ENCODE data around the gene C1QA. TPM values are rescaled to one million over a fixed set of nuclear protein-coding genes. Genes with fewer than 3 reads are reported as not detected.

Gene C1QA
- total RNA-seq, 1 experiment from 2014 or later: not detected

DNA sequence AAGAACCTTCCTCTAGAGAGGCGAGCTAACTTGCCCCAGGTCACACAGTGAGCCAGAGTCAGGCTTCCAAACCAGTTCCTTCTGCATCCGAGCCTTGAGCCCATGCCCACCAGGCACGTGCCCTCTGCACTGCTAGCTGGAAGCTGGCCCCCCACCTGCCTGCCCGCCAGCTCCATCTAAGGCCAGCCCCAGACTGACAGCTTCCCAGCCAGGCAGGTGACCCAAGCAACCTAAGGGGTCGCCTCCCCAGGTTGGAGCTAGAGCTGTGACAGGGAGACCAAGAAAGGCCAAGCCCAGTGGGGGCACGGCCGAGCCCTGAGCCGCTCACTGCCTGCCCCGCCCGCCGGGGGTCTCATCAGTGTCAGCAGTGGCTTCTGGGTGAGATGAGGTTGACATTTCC lies 19.9 kb upstream of the C1QA start:
- H3K4me3 ChIP-seq: no peak overlapping the region
- no peaks in the 10 kb centered on the region for H3K9me2 ChIP-seq (ENCODE audit: insufficient read depth)
- no peaks in the 10 kb centered on the region for H3K4me1 ChIP-seq (replicated peaks; ENCODE audit: insufficient read depth)
- CTCF ChIA-PET: no interaction called here
- TF ChIP-seq EZH2 (IDR thresholded peaks at IDR 0.05; ENCODE audit: low read depth): no peak
- TF ChIP-seq, protein P1, sequence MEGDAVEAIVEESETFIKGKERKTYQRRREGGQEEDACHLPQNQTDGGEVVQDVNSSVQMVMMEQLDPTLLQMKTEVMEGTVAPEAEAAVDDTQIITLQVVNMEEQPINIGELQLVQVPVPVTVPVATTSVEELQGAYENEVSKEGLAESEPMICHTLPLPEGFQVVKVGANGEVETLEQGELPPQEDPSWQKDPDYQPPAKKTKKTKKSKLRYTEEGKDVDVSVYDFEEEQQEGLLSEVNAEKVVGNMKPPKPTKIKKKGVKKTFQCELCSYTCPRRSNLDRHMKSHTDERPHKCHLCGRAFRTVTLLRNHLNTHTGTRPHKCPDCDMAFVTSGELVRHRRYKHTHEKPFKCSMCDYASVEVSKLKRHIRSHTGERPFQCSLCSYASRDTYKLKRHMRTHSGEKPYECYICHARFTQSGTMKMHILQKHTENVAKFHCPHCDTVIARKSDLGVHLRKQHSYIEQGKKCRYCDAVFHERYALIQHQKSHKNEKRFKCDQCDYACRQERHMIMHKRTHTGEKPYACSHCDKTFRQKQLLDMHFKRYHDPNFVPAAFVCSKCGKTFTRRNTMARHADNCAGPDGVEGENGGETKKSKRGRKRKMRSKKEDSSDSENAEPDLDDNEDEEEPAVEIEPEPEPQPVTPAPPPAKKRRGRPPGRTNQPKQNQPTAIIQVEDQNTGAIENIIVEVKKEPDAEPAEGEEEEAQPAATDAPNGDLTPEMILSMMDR (conservative IDR thresholded peaks at IDR 0.05): no peak
- no peaks in the 10 kb centered on the region for H3K9me3 ChIP-seq (ENCODE audit: insufficient read depth, low read depth)
- H3K27ac ChIP-seq: no peak overlapping the region
- no peaks in the 10 kb centered on the region for H3K79me2 ChIP-seq (ENCODE audit: low read depth)
- BruUV-seq (replicated peaks): no TSS peak
- no peak for DNase-seq
- intact Hi-C loops (cut with micrococcal nuclease; ENCODE audit: unreplicated experiment): no loop called here
- no peaks in the 10 kb centered on the region for H3K36me3 ChIP-seq (ENCODE audit: low read depth)
- no peaks in the 10 kb centered on the region for H3F3A ChIP-seq (ENCODE audit: insufficient read depth, low read depth)
- H2AFZ ChIP-seq: no peak overlapping the region
- no peaks in the 10 kb centered on the region for H4K20me1 ChIP-seq (ENCODE audit: insufficient read depth)
- H3K4me2 ChIP-seq: no peak overlapping the region
- peaks cover 84% of the 10 kb centered on the region for H3K27me3 ChIP-seq (ENCODE audit: insufficient read depth, low read depth)
- POLR2A ChIA-PET (ENCODE audit: unreplicated experiment): no interaction called here

DNA sequence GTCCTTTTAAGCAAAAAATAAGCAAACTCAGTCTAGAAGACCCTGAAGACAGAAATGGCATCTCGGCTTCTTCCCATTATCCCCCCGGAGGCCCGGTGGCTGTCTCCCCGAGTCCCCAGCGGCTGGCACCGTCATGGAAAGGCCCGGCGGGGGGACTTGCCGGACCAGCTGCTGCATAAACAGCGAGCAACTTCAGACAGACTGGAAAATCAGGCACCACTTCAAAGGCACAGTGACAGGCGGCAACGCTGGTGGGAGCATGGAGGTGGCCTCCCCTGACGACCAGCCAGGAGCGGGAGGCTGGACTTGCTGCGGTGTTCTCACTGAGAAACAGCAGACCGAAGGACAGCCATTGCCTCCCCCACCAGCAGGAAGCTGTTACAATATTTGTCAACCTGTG lies 18.4 kb upstream of the C1QA start:
- no peak overlapping the region for H3K4me3 ChIP-seq
- ChIA-PET CTCF (no interaction called here), POLR2A (ENCODE audit: unreplicated experiment) (no interaction called here)
- H2AFZ ChIP-seq: no peak overlapping the region
- H3K27me3 ChIP-seq (ENCODE audit: insufficient read depth, low read depth): peaks cover 93% of the 10 kb centered on the region
- H3F3A ChIP-seq (ENCODE audit: insufficient read depth, low read depth): no peaks in the 10 kb centered on the region
- H3K27ac ChIP-seq: no peak overlapping the region
- no peaks in the 10 kb centered on the region for H3K9me3 ChIP-seq (ENCODE audit: insufficient read depth, low read depth)
- H3K4me2 ChIP-seq: no peak overlapping the region
- intact Hi-C loops (cut with micrococcal nuclease; ENCODE audit: unreplicated experiment): no loop called here
- no peaks in the 10 kb centered on the region for H4K20me1 ChIP-seq (ENCODE audit: insufficient read depth)
- H3K9me2 ChIP-seq (ENCODE audit: insufficient read depth): no peaks in the 10 kb centered on the region
- no peaks in the 10 kb centered on the region for H3K79me2 ChIP-seq (ENCODE audit: low read depth)
- no peaks in the 10 kb centered on the region for H3K4me1 ChIP-seq (replicated peaks; ENCODE audit: insufficient read depth)
- no peak for DNase-seq
- BruUV-seq (replicated peaks): no TSS peak
- H3K36me3 ChIP-seq (ENCODE audit: low read depth): no peaks in the 10 kb centered on the region
- TF ChIP-seq EZH2 (IDR thresholded peaks at IDR 0.05; ENCODE audit: low read depth): no peak
- TF ChIP-seq, protein P1 (conservative IDR thresholded peaks at IDR 0.05): no peak

DNA sequence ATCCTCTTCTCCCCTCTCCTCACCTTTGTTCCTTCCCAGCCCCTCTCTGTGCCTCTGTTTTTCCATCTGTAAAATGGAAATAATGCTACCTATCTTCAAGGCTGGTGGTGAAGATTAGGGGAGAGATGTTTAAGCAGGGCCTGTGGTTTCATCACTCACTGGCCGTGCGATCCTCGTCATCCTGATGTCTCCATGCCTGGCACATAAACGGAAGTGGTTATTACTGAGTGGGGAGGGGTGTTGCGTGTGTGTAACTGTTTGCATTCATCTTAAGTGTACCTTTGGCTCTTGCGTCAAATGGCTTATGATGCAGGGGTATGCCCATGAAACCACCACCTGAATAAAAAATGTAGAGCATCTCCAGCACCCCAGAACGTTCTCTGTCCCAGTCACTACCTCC lies 17.2 kb upstream of the C1QA start:
- H3K27ac ChIP-seq: no peak overlapping the region
- H3K9me3 ChIP-seq (ENCODE audit: insufficient read depth, low read depth): no peaks in the 10 kb centered on the region
- CTCF ChIA-PET: no interaction called here
- no peak for TF ChIP-seq EZH2 (IDR thresholded peaks at IDR 0.05; ENCODE audit: low read depth)
- TF ChIP-seq, protein P1 (conservative IDR thresholded peaks at IDR 0.05): no peak
- H3K4me3 ChIP-seq: no peak overlapping the region
- no peaks in the 10 kb centered on the region for H3K4me1 ChIP-seq (replicated peaks; ENCODE audit: insufficient read depth)
- H3K79me2 ChIP-seq (ENCODE audit: low read depth): no peaks in the 10 kb centered on the region
- intact Hi-C loops (cut with micrococcal nuclease; ENCODE audit: unreplicated experiment): no loop called here
- POLR2A ChIA-PET (ENCODE audit: unreplicated experiment): no interaction called here
- H3K27me3 ChIP-seq (ENCODE audit: insufficient read depth, low read depth): peaks cover 84% of the 10 kb centered on the region
- no TSS peak for BruUV-seq (replicated peaks)
- no peak overlapping the region for H3K4me2 ChIP-seq
- no peak overlapping the region for H2AFZ ChIP-seq
- no peaks in the 10 kb centered on the region for H3F3A ChIP-seq (ENCODE audit: insufficient read depth, low read depth)
- no peaks in the 10 kb centered on the region for H3K36me3 ChIP-seq (ENCODE audit: low read depth)
- H3K9me2 ChIP-seq (ENCODE audit: insufficient read depth): no peaks in the 10 kb centered on the region
- no peaks in the 10 kb centered on the region for H4K20me1 ChIP-seq (ENCODE audit: insufficient read depth)
- no peak for DNase-seq
